Germinal center (tissue), 1 donor: ENCODE data around the gene ZDHHC12.

Experiments used
- DNase-seq: peaks from one replicate; pipeline ENCODE4 v3.0.0; 2012; ENCODE audit warnings: mixed read lengths, low spot score

Gene ZDHHC12, protein sequence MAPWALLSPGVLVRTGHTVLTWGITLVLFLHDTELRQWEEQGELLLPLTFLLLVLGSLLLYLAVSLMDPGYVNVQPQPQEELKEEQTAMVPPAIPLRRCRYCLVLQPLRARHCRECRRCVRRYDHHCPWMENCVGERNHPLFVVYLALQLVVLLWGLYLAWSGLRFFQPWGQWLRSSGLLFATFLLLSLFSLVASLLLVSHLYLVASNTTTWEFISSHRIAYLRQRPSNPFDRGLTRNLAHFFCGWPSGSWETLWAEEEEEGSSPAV

DNA sequence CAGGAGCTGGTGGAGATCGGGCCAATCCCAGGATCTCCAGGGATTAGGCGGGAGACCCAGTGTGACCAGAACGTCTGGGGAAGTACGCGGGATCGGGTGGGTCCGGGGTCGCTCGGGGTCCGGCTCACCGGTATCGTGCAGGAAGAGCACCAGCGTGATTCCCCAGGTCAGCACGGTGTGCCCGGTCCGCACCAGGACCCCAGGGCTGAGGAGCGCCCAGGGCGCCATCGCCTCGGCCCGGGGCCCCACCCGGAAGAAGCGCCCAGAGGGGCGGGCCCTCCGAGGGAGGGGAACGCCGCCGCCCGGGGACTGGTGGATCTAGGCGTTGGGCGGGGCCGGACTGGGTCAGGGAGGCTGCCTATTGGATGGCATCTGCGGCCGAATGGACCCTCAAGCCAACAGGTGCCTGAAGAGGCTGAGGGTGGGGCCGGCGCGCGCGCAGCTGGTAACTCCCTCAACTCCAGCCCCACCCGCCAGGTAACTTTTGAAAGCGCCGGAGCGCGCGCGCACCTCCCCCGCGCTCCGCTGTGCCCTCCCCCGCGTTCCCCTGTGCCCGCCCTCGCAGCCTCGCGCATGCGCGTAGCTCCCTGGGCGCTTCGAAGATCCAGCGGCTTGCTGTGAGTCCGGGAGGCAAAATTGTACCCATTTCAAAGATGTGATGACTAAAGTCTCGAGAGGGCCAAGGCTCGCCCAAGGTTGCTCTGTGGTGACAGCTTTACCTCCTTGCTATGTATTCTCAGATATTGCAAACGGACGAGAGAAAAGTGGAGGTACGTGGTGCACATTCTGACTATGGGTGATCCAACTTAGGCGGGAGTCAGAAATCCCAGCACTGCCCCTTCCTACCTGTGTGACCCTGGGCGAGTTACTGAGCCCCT is at the start of gene ZDHHC12:
TSS of gene ZDHHC12 (minus strand) at position 262 of the 878 bp plus-strand sequence. CDS start at position 228, 34 bp downstream.
- peak; percentile 100 for DNase-seq

DNA sequence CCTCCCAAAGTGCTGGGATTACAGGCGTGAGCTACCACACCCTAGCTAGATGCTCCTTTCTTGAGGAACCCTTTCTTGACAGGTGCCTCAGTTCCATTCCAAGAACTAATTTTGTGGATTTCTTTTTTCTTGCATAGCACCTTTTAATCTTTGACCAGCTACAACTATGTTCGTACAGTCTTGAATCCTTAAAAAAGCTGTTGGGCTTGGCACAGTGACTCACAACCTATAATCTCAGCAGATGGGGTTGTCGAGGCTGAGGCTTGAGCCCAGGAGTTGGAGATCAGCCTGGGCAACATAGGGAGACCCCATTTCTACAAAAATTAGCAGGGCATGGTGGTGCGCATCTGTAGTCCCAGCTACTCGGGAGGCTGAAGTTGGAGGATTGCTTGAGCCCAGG is 49.1 kb upstream of the ZDHHC12 start:
- no peak for DNase-seq

DNA sequence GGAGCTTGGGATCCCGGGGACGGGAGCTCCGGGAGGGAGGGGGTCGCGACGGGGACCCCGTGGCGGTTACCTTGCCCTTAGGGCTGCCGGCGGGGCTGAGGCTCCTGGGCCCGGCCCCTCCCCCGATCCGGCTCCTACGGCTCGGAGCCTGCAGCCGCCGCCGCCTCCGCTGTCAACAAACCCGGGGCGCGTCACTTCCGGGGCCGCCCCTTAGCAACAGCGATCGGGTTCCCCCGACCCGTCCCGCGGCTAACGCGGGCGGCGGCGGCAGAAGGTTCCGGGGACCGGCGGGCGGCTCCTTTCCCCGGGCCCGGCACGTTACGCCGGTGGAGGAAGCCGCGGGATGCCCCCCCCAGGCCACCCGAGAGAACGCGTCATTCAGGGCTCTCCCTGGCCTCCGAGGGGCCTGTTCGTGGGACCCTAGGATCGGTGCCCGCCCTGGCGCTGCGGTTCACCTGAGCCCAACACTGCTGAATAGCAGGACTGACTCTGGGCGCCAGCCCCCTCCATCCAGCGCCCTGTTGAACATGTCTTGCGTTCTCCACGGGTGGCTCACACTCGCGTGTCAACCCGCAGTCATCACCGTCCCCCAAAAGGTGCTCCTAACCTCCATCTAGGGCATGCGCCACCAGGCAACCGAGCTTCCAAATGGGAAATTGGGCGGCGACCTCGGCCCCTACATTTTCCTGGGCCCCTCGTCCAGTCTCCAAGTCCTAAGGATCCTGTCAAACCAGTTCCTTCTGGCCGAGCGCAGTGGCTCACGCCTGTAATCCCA is 48.0 kb upstream of the ZDHHC12 start, which contains the start of gene ZER1:
TSS of gene ZER1 (minus strand) at position 183 of the 775 bp plus-strand sequence. CDS start 16,362 bp downstream, outside the sequence.
- DNase-seq, result peak; percentile 97

DNA sequence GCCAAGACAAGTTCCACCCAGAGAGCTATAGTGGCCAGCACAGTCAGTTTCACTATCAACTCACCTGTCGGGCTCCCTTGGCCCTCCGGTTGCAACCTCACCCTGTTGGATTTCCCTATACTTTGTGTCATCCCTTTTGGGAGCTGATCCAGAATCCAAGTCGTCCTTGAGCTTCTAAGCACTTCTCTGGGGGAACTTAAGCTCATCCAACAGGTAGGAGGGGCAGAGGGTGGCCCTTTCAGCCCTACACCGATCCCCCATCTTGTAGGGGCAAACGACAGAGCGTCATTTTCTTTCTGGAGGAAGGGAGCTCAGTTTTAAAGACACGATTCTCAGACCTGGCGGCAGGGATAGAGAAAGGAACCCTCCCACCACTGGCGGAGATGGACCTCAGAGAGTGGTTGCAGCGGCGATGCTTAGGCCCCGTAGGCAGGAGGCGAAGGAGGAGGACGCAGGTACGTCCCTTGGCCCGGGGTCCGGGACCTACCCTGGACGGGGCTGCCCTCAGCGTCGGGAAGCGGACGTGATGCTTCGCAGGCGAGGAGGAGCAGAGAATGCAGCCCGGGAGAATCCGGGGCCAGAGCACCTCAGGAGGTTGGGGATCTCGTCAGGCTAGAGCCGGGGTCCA is 47.3 kb upstream of the ZDHHC12 start:
- DNase-seq, result no peak

DNA sequence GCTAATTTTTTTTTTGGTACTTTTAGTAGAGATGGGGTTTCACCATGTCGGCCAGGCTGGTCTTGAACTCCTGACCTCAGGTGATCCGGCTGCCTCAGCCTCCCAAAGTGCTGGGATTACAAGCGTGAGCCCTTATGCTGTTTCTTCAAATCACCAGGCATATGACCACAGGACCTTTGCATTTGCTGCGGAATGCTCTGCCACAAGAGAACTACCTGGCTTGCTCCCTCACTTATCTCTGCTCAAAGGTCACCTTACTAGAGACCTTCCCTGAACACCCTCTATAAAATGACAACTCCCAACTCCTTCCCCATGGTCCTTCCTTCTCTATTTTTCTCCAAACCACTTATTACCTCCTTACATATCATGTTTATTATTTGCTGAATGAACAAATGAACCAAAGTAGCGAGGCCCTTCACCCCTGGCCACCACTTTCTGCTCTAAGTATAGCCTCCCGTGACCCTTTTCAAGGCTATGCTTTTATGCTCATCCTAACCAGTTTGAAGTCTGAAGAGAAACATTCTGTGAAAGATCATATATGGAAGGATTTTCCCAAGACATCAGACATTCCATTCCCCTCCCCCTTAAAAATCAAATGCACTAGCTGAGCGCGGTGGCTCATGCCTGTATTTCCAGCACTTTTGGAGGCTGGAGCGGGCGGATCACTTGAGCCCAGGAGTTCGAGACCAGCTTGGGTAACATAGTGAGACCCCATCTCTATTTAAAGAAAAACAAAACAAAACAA is 46.5 kb upstream of the ZDHHC12 start:
- DNase-seq, result no peak

DNA sequence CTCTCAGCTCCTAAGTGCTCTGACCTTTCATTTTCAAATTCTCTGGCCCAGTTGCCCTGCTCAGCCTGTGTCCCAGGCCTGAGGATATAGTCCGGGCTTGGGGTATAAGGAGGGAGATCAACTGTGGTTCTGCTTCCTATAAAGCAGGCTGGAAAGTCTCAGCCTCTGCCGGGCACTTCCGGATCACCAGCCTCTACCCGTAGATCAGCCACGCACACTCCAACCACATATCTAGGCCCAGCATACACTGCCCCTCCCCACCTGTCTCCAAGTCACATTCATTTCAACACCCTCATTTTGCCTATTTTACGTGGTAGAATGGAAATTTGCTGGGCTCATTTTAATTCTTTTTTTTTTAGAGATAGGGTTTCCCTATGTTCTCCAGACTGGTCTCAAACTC is 44.7 kb upstream of the ZDHHC12 start:
- DNase-seq, result no peak

DNA sequence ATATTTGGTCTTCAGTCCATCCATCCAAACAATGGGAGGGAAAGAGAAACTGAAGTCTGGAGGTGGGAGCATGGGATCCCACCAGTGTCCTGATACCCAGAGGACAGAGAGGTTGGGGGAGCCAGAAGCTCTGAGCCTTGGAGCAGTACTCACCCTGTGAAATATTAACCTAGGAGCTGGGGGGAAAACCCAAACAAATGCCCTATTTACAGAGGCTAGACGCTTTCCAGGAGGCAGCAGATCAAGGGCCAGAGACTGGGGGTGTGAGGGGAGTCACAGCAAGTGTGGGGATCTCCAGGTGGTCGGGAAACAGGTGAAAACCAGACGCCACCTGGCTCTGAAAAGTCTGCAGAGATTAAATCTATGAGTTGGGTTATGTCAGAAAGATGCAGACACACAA is 41.6 kb upstream of the ZDHHC12 start:
- DNase-seq, result no peak

DNA sequence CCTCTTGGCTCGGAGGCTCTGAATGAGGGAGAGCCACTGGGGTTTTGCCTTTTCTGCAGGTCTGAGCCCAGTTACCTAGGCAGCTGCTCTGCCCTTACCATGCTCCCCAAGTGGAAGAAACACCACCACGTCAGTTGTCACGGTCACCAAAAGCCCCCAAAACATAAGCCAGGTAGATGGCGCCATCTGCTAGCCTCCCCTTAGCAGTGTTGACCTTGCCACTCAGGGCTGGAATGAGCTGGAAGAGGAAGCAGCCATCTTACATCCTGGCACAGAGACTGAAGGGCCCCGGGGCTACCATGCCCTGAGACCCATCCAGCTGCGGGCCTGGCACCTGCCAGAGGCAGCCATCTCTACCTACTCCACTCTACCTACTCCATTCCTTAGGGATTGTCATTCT is 40.4 kb upstream of the ZDHHC12 start:
- DNase-seq, result no peak

DNA sequence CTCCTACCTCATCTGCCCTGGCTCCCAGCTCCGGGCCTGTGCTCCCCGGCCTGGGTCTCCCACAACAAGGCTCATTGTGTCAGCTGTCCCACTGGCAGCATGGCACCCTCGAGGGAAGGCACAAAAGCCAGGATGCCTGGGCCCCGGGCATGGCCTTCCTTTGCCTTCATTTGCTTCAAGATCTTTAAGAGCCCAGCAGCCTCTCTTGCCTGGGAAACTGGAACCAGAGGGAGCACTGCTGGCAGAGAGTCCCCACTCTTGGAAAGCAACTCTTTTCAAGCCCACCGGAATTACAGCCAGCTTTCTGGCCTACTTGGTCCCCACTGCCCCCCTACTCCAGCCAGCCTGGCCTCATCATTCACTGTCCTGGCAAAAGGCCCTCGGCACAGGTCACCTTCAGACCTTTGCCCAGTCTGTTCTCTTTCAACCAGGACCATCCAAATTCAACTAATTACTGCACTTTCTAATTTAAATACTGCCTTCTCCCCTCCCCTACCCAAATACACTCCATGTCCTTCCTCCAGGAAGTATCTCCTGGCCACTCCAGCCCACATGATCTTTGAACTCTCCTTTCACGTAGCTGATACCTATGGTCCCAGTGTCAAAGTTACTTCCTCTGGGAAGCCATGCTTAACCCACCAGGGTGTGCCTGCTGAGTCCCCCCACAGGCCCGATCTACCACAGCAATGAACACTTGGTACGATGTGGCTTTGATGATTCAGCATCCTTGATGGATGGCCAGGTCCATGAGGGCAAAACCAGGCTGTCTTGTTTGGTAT is 38.9 kb upstream of the ZDHHC12 start:
- no peak for DNase-seq

DNA sequence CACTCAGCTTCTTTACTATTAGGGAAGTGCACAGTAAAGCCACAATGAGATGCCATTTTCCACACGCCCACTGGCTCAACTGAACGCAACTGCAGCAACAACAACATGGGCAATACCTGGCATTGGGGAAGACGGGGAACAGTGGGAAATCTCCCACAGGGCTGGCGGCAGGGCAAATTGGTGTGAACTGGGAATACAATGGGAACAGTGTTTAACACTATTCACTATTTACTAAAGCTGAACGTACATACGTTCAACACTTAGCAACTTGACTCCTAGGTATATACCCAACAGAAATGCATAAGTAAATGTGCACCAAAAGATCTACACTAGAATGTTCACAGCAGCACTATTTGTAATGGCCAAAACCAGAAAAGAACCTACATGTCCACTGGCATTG is 33.7 kb upstream of the ZDHHC12 start:
- no peak for DNase-seq

DNA sequence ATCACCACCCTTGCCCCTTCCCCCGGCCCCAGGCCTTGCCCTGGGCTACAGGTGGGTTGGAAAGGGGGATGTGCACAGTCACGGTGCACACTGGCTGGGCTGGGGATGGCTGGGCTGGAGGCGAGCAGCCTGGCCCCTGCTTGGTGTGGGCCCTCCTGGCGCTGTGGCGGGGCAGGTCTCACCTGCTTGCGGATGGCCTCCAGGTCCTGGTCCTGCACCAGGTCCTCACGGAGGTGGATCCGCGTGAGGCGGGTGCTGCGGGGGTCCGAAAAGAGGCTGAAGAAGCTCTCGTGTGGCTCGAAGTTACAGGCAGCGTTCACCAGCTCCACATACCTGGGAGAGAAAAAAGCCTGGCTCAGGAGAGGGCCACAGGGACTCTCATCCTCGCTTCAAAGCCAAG is 29.7 kb upstream of the ZDHHC12 start:
- DNase-seq, result no peak

DNA sequence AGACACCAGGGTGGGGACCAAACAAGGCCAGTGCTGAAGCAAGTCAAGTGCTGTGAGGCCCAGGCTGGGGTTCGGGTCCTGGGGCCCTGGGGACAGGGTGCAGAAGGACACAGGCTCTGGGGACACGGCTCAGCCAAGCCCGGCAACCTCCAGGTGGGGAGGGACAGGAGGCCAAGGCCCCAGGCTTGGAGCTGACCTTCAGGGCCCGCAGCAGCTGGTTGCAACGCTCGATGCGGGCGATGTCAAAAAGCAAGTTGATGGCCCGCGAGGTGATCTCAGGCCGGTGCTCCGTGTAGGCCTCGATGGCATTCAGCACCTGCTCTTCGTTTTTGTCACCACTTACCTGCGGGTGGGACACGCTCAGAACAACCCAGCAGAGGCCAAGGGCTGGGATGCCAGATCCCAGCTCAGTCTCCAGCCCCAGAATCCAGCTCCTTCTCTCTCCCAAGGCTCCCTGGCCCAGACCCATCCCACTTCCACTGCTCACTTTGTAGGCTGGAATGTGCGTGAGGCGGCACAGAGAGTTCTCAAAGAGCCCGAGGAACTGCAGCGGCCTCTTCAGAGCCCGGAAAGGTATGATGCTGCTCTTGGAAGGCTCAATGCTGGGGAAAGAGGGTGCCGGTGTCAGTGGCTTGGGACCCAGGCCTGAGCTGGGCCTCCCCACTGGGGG is 27.1 kb upstream of the ZDHHC12 start:
- DNase-seq, result no peak

DNA sequence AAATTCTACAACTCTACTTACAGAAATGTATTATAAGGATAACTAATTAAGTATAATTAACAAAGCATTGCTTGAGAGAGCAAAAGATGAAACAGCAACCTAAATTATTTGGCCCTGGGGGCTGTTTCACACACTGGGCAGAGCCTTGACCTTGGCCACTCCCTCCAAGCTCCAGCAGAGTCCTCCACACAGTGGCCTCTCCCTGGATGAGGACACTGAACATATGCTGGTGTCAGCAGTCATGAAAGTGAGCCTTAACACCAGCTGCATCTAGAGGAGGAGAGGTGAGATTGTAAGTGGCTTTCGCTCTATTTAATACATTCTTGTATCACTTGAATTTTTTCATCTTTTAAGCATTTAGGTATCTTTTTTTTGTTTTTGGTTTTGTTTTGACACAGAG is 23.3 kb upstream of the ZDHHC12 start:
- no peak for DNase-seq

DNA sequence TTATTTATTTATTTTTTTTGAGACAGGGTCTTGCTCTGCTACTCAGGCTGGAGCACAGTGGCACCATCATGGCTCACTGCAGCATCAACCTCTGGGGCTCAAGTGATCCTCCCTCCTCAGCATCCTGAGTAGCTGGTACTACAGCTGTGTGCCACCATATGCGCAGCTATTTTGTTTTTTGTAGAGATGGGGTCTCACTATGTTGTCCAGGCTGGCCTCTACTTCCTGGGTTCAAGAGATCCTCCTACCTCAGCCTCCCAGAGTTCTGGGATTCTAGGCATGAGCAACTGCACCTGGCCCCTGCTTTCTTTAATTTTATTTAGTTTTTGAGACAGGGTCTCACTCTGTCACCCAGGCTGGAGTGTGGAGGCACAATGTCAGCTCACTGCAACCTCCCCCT is 19.5 kb upstream of the ZDHHC12 start:
- DNase-seq, result no peak

DNA sequence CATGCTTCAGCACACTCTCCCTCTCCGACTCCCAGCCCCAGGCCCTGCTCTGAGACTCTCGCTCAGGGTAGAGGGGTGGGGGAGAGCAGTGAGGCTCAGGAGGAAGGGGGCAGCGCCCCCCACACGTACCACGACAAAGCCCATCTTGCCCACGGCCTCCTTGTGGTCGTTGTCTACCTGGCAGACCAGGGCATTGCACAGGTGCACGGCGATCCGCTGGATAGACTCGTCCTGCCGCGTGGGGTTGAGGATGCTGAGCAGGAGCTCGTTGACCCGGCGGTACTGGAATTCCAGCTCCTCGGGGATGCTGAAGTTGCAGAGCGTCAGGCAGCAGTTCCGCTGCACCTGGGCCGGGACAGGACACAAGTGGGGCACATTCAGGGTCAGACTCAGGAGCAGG is 18.5 kb upstream of the ZDHHC12 start:
- DNase-seq, result no peak

DNA sequence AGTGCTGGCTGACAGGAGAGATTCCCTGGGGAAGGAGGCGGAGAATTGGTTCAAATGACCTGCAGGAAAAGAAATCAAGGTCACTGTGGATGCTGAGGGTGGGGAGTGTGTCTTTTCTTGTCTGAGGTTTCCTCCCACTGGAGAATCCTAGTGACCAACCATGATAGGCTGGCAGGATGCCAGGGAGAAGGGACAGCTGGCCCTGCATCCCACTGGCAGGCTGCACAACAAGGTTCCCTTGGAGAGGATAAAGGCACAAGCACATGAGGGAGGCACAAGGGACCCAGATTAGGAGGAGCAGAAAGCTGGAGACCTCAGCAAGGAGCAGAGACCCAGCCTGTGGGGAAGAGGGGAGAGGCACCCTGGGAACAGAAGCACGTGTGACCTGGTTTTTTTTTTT is 11.4 kb upstream of the ZDHHC12 start:
- DNase-seq, result no peak

DNA sequence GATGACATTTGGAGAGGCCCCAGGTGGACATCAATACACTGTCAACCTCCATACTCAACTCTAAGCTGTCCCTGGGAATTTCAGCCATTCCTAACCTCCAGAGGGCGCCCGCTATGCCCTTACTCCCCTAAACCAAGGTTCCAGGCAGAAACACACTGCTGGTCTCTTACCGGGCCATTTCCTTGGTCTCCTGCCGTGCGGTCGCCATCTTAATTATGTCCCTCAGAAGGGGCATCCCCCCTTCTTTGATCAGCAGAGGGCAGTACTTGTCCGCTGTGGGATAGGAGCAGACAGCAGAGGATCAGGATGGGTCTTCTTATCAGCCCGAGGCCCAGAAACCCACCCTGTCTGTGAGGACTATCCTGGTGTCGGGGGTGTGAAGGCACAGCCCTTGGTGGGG is 9.3 kb upstream of the ZDHHC12 start:
- DNase-seq, result no peak

DNA sequence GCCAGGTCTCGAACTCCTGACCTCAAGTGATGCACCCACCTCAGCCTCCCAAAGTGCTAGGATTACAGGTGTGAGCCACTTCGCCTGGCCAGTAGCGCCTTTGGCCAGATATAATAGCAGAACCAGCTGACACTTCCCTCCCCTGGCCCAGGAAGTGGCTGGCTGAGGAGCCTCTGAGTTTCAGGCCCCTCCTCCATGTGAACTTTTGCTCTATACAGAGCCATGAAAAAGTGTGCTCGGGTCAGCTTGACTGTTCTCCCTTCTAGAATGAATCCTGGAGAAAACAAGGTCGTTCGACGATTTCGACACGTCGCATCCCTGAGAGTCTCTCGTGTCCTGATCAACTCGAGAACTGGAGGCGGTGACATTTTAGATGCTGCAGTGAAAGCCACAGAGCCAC is 8.6 kb upstream of the ZDHHC12 start:
- no peak for DNase-seq

DNA sequence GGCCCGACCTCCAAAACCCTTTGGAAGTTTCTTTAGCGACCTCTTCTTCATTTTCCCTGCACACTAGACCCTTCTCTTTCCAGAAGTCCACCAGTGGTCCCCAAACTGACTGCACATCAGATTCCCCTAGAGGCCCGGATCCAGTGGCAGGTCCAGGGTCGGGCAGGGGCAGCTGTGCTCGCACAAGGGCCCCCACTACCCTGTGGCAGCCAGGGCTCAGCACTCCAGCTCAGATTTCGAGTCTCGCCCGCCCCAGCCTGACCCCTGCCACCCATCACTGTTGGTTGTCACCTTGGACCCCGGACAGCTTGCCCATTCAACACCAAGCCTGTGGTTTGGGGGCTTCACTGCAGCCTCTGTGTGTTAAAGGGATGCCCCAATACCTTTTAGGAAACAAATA is 7.8 kb upstream of the ZDHHC12 start:
- no peak for DNase-seq

DNA sequence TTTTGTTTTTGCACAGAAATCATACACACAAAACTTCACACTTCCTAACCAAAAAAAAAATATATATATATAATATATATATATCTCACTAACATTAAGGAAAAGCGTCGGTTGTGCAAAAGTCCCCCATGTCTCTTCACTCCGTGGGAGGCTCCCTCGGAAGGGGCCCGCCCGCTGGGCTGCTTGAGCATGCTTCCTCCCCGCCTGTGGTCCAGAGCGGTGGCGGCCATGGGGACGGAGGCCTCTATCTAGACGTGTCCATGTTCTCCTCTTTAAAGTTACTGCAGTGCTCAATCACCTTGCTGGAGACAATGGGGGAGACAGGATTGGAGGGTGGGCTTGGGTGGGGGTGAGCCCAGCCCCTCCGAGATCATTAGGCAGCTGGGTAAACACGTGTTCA is 7.2 kb upstream of the ZDHHC12 start:
- no peak for DNase-seq
